OCI-LY1 (cell line): ENCODE results near the gene ORAI3.

Experiments
- CTCF ChIP-seq: fragments of 200-600 bp; sonication (generic), shearing (Covaris generic); IDR thresholded peaks from 2 replicates; pipeline ENCODE4 v1.5.1; 2017; ENCODE audit warnings: mild to moderate bottlenecking, antibody characterized with exemption, low read length, moderate library complexity, mixed read lengths
- EZH2 ChIP-seq: fragments of 200-600 bp; sonication (generic), shearing (Covaris generic); IDR thresholded peaks from 2 replicates; pipeline ENCODE4 v1.8.0; 2017; ENCODE audit warnings: borderline replicate concordance, mixed run types, mild to moderate bottlenecking, antibody characterized with exemption, low read length, moderate library complexity, mixed read lengths

- TF ChIP-seq CTCF: no peak
- TF ChIP-seq EZH2: no peak
Measured at GRCh38 chr16:30924076-30924912, 24.6 kb upstream of the ORAI3 start.
